K562 (cell line): ENCODE results near the gene MANBA. TPM values are rescaled to one million over a fixed set of nuclear protein-coding genes. Genes with fewer than 3 reads are reported as not detected.

Experiments
- ATAC-seq: fragments of 200-7000 bp; cut with Tn5 transposase; 3 replicates; pipeline ENCODE4 v1.9.1; 2020; ENCODE audit warnings: moderate library complexity
- BruUV-seq: library from RNA; stranded (reverse); fragments of 400-500 nt; replicated peaks from 2 replicates; lab custom pipeline; 2021; lab: Mats Ljungman, UMichigan
- CTCF ChIA-PET: fragments of 300-600 bp; formaldehyde crosslinking; extraction: SDS; loops from one replicate; lab custom pipeline; 2021; ENCODE audit warnings: low intra/inter-chr PET ratio; lab: Yijun Ruan, JAX
- POLR2A ChIA-PET: fragments of 300-600, 350-650 bp; sonication (Branson Sonifier 250); formaldehyde crosslinking; extraction: SDS; loops from one replicate; lab custom pipeline; 2021; ENCODE audit warnings: antibody characterized with exemption, inconsistent platforms; lab: Yijun Ruan, JAX
- DNase-seq, 4 experiments: peaks; one replicate each; pipeline versions ENCODE4 v3.0.0 to v3.0.0-alpha.2; 2011 to 2018; ENCODE audit warnings: low spot score in 3 of 4, mixed read lengths in 3 of 4; ENCODE audit errors: extremely low read depth in 1 of 4
- FAIRE-seq: peaks from 2 replicates; lab custom pipeline; 2011; peaks lifted over from hg19 to GRCh38; lab: Jason Lieb, UNC
- H2AFZ ChIP-seq: 2 replicates; pipeline ENCODE4 v1.6.0; 2011; ENCODE audit warnings: low read depth, low read length, control low read depth, inconsistent platforms
- H3K27ac ChIP-seq: fragments of 200-600 bp; 3 replicates; pipeline ENCODE4 v1.8.0; 2011; ENCODE audit warnings: low read depth, mild to moderate bottlenecking, control low read depth, inconsistent platforms, low read length, moderate library complexity, mixed read lengths; ENCODE audit errors: extremely low read depth
- H3K27me3 ChIP-seq, 2 experiments: fragments of 300-600 bp in 1 of 2; 2 replicates in 1 of 2; 3 replicates in 1 of 2; pipeline versions ENCODE4 v1.6.0 to v1.8.0; 2011; ENCODE audit warnings: inconsistent platforms in 2 of 2, low read length in 2 of 2, mild to moderate bottlenecking in 1 of 2, mixed read lengths in 1 of 2, moderate library complexity in 1 of 2; ENCODE audit not compliant: control insufficient read depth in 2 of 2, insufficient read depth in 2 of 2
- H3K36me3 ChIP-seq: fragments of 300-600 bp; 3 replicates; pipeline ENCODE4 v1.8.0; 2011; ENCODE audit warnings: mild to moderate bottlenecking, low read length, inconsistent platforms; ENCODE audit not compliant: control insufficient read depth, insufficient read depth
- H3K4me1 ChIP-seq, 2 experiments: fragments of 200-600 bp in 1 of 2; replicated peaks in 1 of 2; 2 replicates in 1 of 2; 3 replicates in 1 of 2; pipeline versions ENCODE4 v1.5.1 to v1.8.0; 2011; ENCODE audit warnings: inconsistent platforms in 2 of 2, low read length in 2 of 2, mild to moderate bottlenecking in 1 of 2, mixed read lengths in 1 of 2, moderate library complexity in 1 of 2; ENCODE audit not compliant: control insufficient read depth in 2 of 2, insufficient read depth in 2 of 2
- H3K4me2 ChIP-seq: 2 replicates; pipeline ENCODE4 v1.6.1; 2011; ENCODE audit warnings: low read length, control low read depth, inconsistent platforms, mixed read lengths; ENCODE audit not compliant: insufficient read depth
- H3K4me3 ChIP-seq: fragments of 200-600 bp; sonication (generic), shearing (Covaris generic); 2 replicates; pipeline ENCODE4 v1.5.1; 2016; ENCODE audit warnings: control low read depth, inconsistent platforms
- H3K79me2 ChIP-seq: fragments of 200-600 bp; 3 replicates; pipeline ENCODE4 v1.8.0; 2011; ENCODE audit warnings: low read length, inconsistent platforms; ENCODE audit not compliant: control insufficient read depth, insufficient read depth
- H3K9ac ChIP-seq, 2 experiments: 2 replicates each; pipeline versions ENCODE4 v1.6.0 to v1.6.1; 2011; ENCODE audit warnings: low read depth in 2 of 2, low read length in 2 of 2, control low read depth in 1 of 2, inconsistent platforms in 1 of 2, mild to moderate bottlenecking in 1 of 2, mixed read lengths in 1 of 2; ENCODE audit not compliant: insufficient read depth in 1 of 2
- H3K9me1 ChIP-seq: one replicate; pipeline ENCODE4 v1.6.0; 2011; ENCODE audit warnings: inconsistent platforms, mild to moderate bottlenecking, low read length, moderate library complexity; ENCODE audit not compliant: control insufficient read depth, insufficient read depth
- H3K9me3 ChIP-seq: replicated peaks from 2 replicates; pipeline ENCODE4 v1.5.1; 2011; ENCODE audit warnings: low read depth, low read length, inconsistent platforms; ENCODE audit not compliant: control insufficient read depth, insufficient read depth
- H4K20me1 ChIP-seq: replicated peaks from 2 replicates; pipeline ENCODE4 v1.6.1; 2011; ENCODE audit warnings: low read length, inconsistent platforms, mixed read lengths; ENCODE audit not compliant: control insufficient read depth, insufficient read depth
- EHMT2 ChIP-seq: fragments of 450-650 bp; IDR thresholded peaks from 2 replicates; pipeline ENCODE4 v1.6.1; 2018; ENCODE audit warnings: antibody characterized with exemption
- KLF13 ChIP-seq: fragments of 450-650 bp; IDR thresholded peaks from 2 replicates; pipeline ENCODE4 v1.6.1; 2016; ENCODE audit warnings: missing genetic modification characterization, low read depth, mild to moderate bottlenecking, missing compliant biosample characterization, moderate library complexity, borderline replicate concordance
- SRSF7 ChIP-seq: fragments of 200-400 bp; formaldehyde crosslinking; optimal IDR thresholded peaks from 2 replicates; pipeline ENCODE3; 2017; ENCODE audit warnings: mild to moderate bottlenecking, low read depth, low read length
- WGBS: fragments of 100-300 bp; shearing (Covaris generic); methylation state at CpG from one replicate; pipeline ENCODE4 v1.1.6; 2016; ENCODE audit warnings: low coverage, mixed read lengths; ENCODE audit not compliant: insufficient coverage; ENCODE audit errors: missing lambda C conversion rate; 5-methylcytosine and 5-hydroxymethylcytosine counted together
- in situ Hi-C: fragments of 300-500 bp; cut with MboI; formaldehyde crosslinking; loops from 4 replicates; pipeline ENCODE4 v1.15.0; 2018; ENCODE audit warnings: inconsistent platforms, mixed read lengths
- intact Hi-C: fragments of 100-400 bp; cut with micrococcal nuclease; formaldehyde crosslinking; loops from 2 replicates; pipeline ENCODE4 v1.14.2; 2022
- polyA plus RNA-seq, 8 experiments: library from polyadenylated mRNA; depleted of rRNA in 4 of 8; stranded (reverse) in 5 of 8; unstranded in 3 of 8; fragments of >200 nt; fragmentation: Nextera tagmentation in 2 of 8; fragmentation: Illumina TruSeq in 1 of 8; extraction: Ambion mirVana in 2 of 8; extraction: Trizol in 1 of 8; gene quantifications; 2 replicates each; pipeline versions ENCODE4 v1.2.1 to v1.2.3, GENCODE V29; 2011 to 2014; ENCODE audit warnings: inconsistent platforms in 1 of 8, missing spikeins in 1 of 8
- small RNA-seq: library from RNA; depleted of rRNA; stranded (forward); fragments of <200 nt; gene quantifications from one replicate; pipeline ENCODE3, GENCODE V24; 2014
- total RNA-seq, 7 experiments: library from RNA; depleted of rRNA in 6 of 7; stranded (reverse); fragments of >200 nt in 6 of 7; fragmentation: Illumina TruSeq in 2 of 7; extraction: Trizol in 2 of 7; gene quantifications; 2 replicates each; pipeline versions ENCODE4 v1.2.1 to v1.2.3, GENCODE V29; 2011 to 2021; ENCODE audit warnings: low replicate concordance in 1 of 7

Gene MANBA
- total and polyA plus RNA-seq, 9 of the 15 experiments (the other 6 are each of a cell fraction or from before 2014, with no cell fraction given), result 1.8 to 12.9 (median 7.7) TPM

- H3K9me1 ChIP-seq, result no peaks in the 10 kb centered on the region
- H3K4me1 ChIP-seq, result no peaks in the 10 kb centered on the region
- no peaks in the 10 kb centered on the region for H4K20me1 ChIP-seq
- no peak overlapping the region for H3K4me3 ChIP-seq
- TF ChIP-seq SRSF7, result no peak
- TF ChIP-seq EHMT2, result no peak
- TF ChIP-seq KLF13 (tag), result no peak
- TF ChIP-seq, all 486 proteins: peak for 0
- no peak overlapping the region for H2AFZ ChIP-seq
- no peaks in the 10 kb centered on the region for H3K27me3 ChIP-seq
- in situ Hi-C loops, result no loop called here
- POLR2A ChIA-PET, result interaction anchor here (0.6 to 0.7 kb wide), 2 partner anchors 438 to 1369 kb away, joined by 3 read pairs; no protein-coding TSS in a partner anchor
- 89% methylated on average over 1 of the region's 1 CpG for WGBS
- no TSS peak for BruUV-seq
- no peaks in the 10 kb centered on the region for H3K79me2 ChIP-seq
- DNase-seq, result no peak
- H3K27ac ChIP-seq, result no peak overlapping the region
- no peak overlapping the region for H3K9ac ChIP-seq
- peaks cover 13% of the 10 kb centered on the region; the same call in 1 of the 3 replicates for H3K36me3 ChIP-seq
- no peak for ATAC-seq
- FAIRE-seq, result no peak
- CTCF ChIA-PET, result no interaction called here
- intact Hi-C loops, result no loop called here
- H3K9me3 ChIP-seq, result no peaks in the 10 kb centered on the region
- H3K4me2 ChIP-seq, result no peak overlapping the region
Measured at GRCh38 chr4:102584091-102584490, 176.7 kb downstream of the MANBA start.

Small RNA genes lying within 50 kb of the gene (small RNA-seq; reads per million reads assigned to genes)
- gene AC018797.1, result not detected

Other genes with a start within 250 kb of the MANBA start
- gene UBE2D3, start 66.6 kb upstream of the MANBA start, total RNA-seq (2014; rRNA removed), result 434 and 562 TPM in 2 replicates
- 257 and 281 TPM in 2 replicates for gene UBE2D3, start 66.6 kb upstream of the MANBA start, total RNA-seq (2014; rRNA removed; fragmentation: Illumina TruSeq; extraction: Trizol)
- 305 and 313 TPM in 2 replicates for gene UBE2D3, start 66.6 kb upstream of the MANBA start, total RNA-seq (2015; rRNA removed; fragmentation: Illumina TruSeq; extraction: Trizol)
- 276 and 281 TPM in 2 replicates for gene UBE2D3, start 66.6 kb upstream of the MANBA start, total RNA-seq (2021)
- 348 and 408 TPM in 2 replicates for gene UBE2D3, start 66.6 kb upstream of the MANBA start, polyA plus RNA-seq (2011; rRNA removed)
- 447 and 618 TPM in 2 replicates for gene UBE2D3, start 66.6 kb upstream of the MANBA start, polyA plus RNA-seq (2014; fragmentation: Illumina TruSeq; extraction: Trizol)
- gene UBE2D3, start 66.6 kb upstream of the MANBA start, polyA plus RNA-seq (2014; fragmentation: Nextera tagmentation; extraction: Ambion mirVana), result 100 to 1,000 TPM; 191 to 202 TPM
- gene UBE2D3, start 66.6 kb upstream of the MANBA start, polyA plus RNA-seq (2014; rRNA removed), result 292 and 329 TPM in 2 replicates
- 37.8 and 53.7 TPM in 2 replicates for gene CISD2, start 108.0 kb upstream of the MANBA start, total RNA-seq (2014; rRNA removed)
- 68.4 and 73.7 TPM in 2 replicates for gene CISD2, start 108.0 kb upstream of the MANBA start, total RNA-seq (2014; rRNA removed; fragmentation: Illumina TruSeq; extraction: Trizol)
- gene CISD2, start 108.0 kb upstream of the MANBA start, total RNA-seq (2015; rRNA removed; fragmentation: Illumina TruSeq; extraction: Trizol), result 53.2 and 59.8 TPM in 2 replicates
- gene CISD2, start 108.0 kb upstream of the MANBA start, total RNA-seq (2021), result 50.2 and 55.9 TPM in 2 replicates
- 48.3 and 69.5 TPM in 2 replicates for gene CISD2, start 108.0 kb upstream of the MANBA start, polyA plus RNA-seq (2011; rRNA removed)
- 47.1 and 53.5 TPM in 2 replicates for gene CISD2, start 108.0 kb upstream of the MANBA start, polyA plus RNA-seq (2014; fragmentation: Illumina TruSeq; extraction: Trizol)
- gene CISD2, start 108.0 kb upstream of the MANBA start, polyA plus RNA-seq (2014; fragmentation: Nextera tagmentation; extraction: Ambion mirVana), result 10 to 100 TPM; 87.2 to 91.4 TPM
- gene CISD2, start 108.0 kb upstream of the MANBA start, polyA plus RNA-seq (2014; rRNA removed), result 46.9 and 54.2 TPM in 2 replicates